GM21381 (cell line): ENCODE results near the gene PLA2G2A.

ENCODE experiments used
- ATAC-seq: cut with Tn5 transposase; IDR thresholded peaks from one replicate; pipeline ENCODE4 v1.9.1; 2021; ENCODE audit warnings: mild to moderate bottlenecking, moderate library complexity; ENCODE audit not compliant: unreplicated experiment

Gene PLA2G2A

GRCh38 chr1:19974822-19975416, 4.5 kb downstream of the PLA2G2A start:
- no peak for ATAC-seq

- ATAC-seq = no peak
Measured at GRCh38 chr1:19973616-19974015, 5.8 kb downstream of the PLA2G2A start.

- no peak for ATAC-seq
Measured at GRCh38 chr1:19971664-19972063, 7.8 kb downstream of the PLA2G2A start.

- ATAC-seq = no peak
Measured at GRCh38 chr1:19969898-19970660, 9.3 kb downstream of the PLA2G2A start.

- no peak for ATAC-seq
Measured at GRCh38 chr1:19967808-19968207, 11.6 kb downstream of the PLA2G2A start.

- no peak for ATAC-seq
Measured at GRCh38 chr1:19964542-19964941, 14.9 kb downstream of the PLA2G2A start.

GRCh38 chr1:19963636-19964035, 15.8 kb downstream of the PLA2G2A start:
- no peak for ATAC-seq

- ATAC-seq = no peak
Measured at GRCh38 chr1:19960591-19960990, 18.8 kb downstream of the PLA2G2A start.

GRCh38 chr1:19957779-19958178, 21.6 kb downstream of the PLA2G2A start:
- no peak for ATAC-seq

GRCh38 chr1:19955534-19956170, 23.8 kb downstream of the PLA2G2A start:
- no peak for ATAC-seq

- no peak for ATAC-seq
Measured at GRCh38 chr1:19954059-19954458, 25.4 kb downstream of the PLA2G2A start.

GRCh38 chr1:19949016-19949415, 30.4 kb downstream of the PLA2G2A start:
- no peak for ATAC-seq

- no peak for ATAC-seq
Measured at GRCh38 chr1:19946971-19947370, 32.4 kb downstream of the PLA2G2A start.

GRCh38 chr1:19946331-19946751, 33.1 kb downstream of the PLA2G2A start:
- no peak for ATAC-seq

- no peak for ATAC-seq
Measured at GRCh38 chr1:19945914-19946313, 33.5 kb downstream of the PLA2G2A start.

- ATAC-seq = no peak
Measured at GRCh38 chr1:19942657-19943056, 36.8 kb downstream of the PLA2G2A start.

- ATAC-seq = no peak
Measured at GRCh38 chr1:19942088-19942487, 37.3 kb downstream of the PLA2G2A start.

- ATAC-seq = no peak
Measured at GRCh38 chr1:19941206-19941568, 38.2 kb downstream of the PLA2G2A start.

- no peak for ATAC-seq
Measured at GRCh38 chr1:19940486-19941205, 38.8 kb downstream of the PLA2G2A start.

GRCh38 chr1:19938472-19938871, 40.9 kb downstream of the PLA2G2A start:
- no peak for ATAC-seq

- ATAC-seq = no peak
Measured at GRCh38 chr1:19936061-19936750, 43.2 kb downstream of the PLA2G2A start.
